ENCODE data around the gene DGKA. TPM values are rescaled to one million over a fixed set of nuclear protein-coding genes. Genes with fewer than 3 reads are reported as not detected.

The DGKA gene
- total and polyA plus RNA-seq, 8 donors = 15.5 to 53.9 (median 23.4) TPM

Other genes with a start within 250 kb of the DGKA start
- 10 to 100 TPM in 1 of 6 donors, 1 to 10 TPM in 5; 3.4 to 12.6 (median 7.3) TPM for gene ITGA7, start 223.3 kb upstream of the DGKA start, total RNA-seq
- gene ITGA7, start 223.3 kb upstream of the DGKA start, polyA plus RNA-seq = 10 to 100 TPM; 30.1 to 34.5 TPM
- gene BLOC1S1, start 215.1 kb upstream of the DGKA start, total RNA-seq = 10 to 100 TPM; 32.5 to 60.6 (median 44.4) TPM
- 100 to 1,000 TPM; 153 to 155 TPM for gene BLOC1S1, start 215.1 kb upstream of the DGKA start, polyA plus RNA-seq
- 1 to 10 TPM; 1.3 to 4.4 (median 2.5) TPM for gene RDH5, start 210.8 kb upstream of the DGKA start, total RNA-seq
- gene RDH5, start 210.8 kb upstream of the DGKA start, polyA plus RNA-seq = 10 to 100 TPM in 1 of 2 donors, 1 to 10 TPM in 1; 8.8 to 12.6 TPM
- 100 to 1,000 TPM; 433 to 636 (median 525) TPM for gene CD63, start 202.2 kb upstream of the DGKA start, total RNA-seq
- 100 to 1,000 TPM; 625 to 717 TPM for gene CD63, start 202.2 kb upstream of the DGKA start, polyA plus RNA-seq
- 1 to 10 TPM in 5 of 6 donors, under 1 TPM in 1; 0.91 to 3.5 (median 1.3) TPM for gene GDF11, start 188.0 kb upstream of the DGKA start, total RNA-seq
- 1 to 10 TPM in 1 of 2 donors, under 1 TPM in 1; 0.99 to 1.7 TPM for gene GDF11, start 188.0 kb upstream of the DGKA start, polyA plus RNA-seq
- gene SARNP, start 113.4 kb upstream of the DGKA start, total RNA-seq = 10 to 100 TPM; 12.3 to 22.6 (median 16.0) TPM
- gene SARNP, start 113.4 kb upstream of the DGKA start, polyA plus RNA-seq = 10 to 100 TPM; 34.1 to 47.9 TPM
- 10 to 100 TPM in 5 of 6 donors, 1 to 10 TPM in 1; 8.6 to 28.8 (median 16.8) TPM for gene ORMDL2, start 113.1 kb upstream of the DGKA start, total RNA-seq
- 10 to 100 TPM; 21.2 to 33.3 TPM for gene ORMDL2, start 113.1 kb upstream of the DGKA start, polyA plus RNA-seq
- 10 to 100 TPM in 5 of 6 donors, 1 to 10 TPM in 1; 8.7 to 20.2 (median 12.5) TPM for gene DNAJC14, start 101.6 kb upstream of the DGKA start, total RNA-seq
- 10 to 100 TPM in 1 of 2 donors, 1 to 10 TPM in 1; 7.8 to 13.8 TPM for gene DNAJC14, start 101.6 kb upstream of the DGKA start, polyA plus RNA-seq
- 1 to 10 TPM in 4 of 6 donors, under 1 TPM in 2; 0.63 to 6.8 (median 1.8) TPM for gene MMP19, start 88.2 kb upstream of the DGKA start, total RNA-seq
- 1 to 10 TPM; 4.3 to 7.5 TPM for gene MMP19, start 88.2 kb upstream of the DGKA start, polyA plus RNA-seq
- 10 to 100 TPM; 10.8 to 14.9 (median 13.0) TPM for gene PYM1, start 3.3 kb upstream of the DGKA start, total RNA-seq
- 10 to 100 TPM; 24.4 to 32.9 TPM for gene PYM1, start 3.3 kb upstream of the DGKA start, polyA plus RNA-seq
- 1 to 10 TPM; 1.2 to 2.4 (median 2.1) TPM for gene PMEL, start 34.9 kb downstream of the DGKA start, total RNA-seq
- 1 to 10 TPM; 2.6 to 3.5 TPM for gene PMEL, start 34.9 kb downstream of the DGKA start, polyA plus RNA-seq
- gene CDK2, start 35.7 kb downstream of the DGKA start, total RNA-seq = 10 to 100 TPM in 2 of 6 donors, 1 to 10 TPM in 4; 6.6 to 13.3 (median 9.7) TPM
- 10 to 100 TPM in 1 of 2 donors, 1 to 10 TPM in 1; 5.7 to 19.8 TPM for gene CDK2, start 35.7 kb downstream of the DGKA start, polyA plus RNA-seq
- 10 to 100 TPM; 25.8 to 76.8 (median 37.6) TPM for gene RAB5B, start 42.9 kb downstream of the DGKA start, total RNA-seq
- 10 to 100 TPM; 19.8 to 37.1 TPM for gene RAB5B, start 42.9 kb downstream of the DGKA start, polyA plus RNA-seq
- gene SUOX, start 66.1 kb downstream of the DGKA start, total RNA-seq = 10 to 100 TPM in 3 of 6 donors, 1 to 10 TPM in 3; 6.0 to 17.4 (median 9.2) TPM
- gene SUOX, start 66.1 kb downstream of the DGKA start, polyA plus RNA-seq = 10 to 100 TPM; 15.4 to 20.4 TPM
- gene IKZF4, start 89.9 kb downstream of the DGKA start, total RNA-seq = 1 to 10 TPM; 2.4 to 5.0 (median 3.1) TPM
- gene IKZF4, start 89.9 kb downstream of the DGKA start, polyA plus RNA-seq = 1 to 10 TPM; 1.8 to 3.7 TPM
- gene RPS26, start 110.8 kb downstream of the DGKA start, total RNA-seq = 10 to 100 TPM; 13.8 to 37.2 (median 27.5) TPM
- gene RPS26, start 110.8 kb downstream of the DGKA start, polyA plus RNA-seq = 100 to 1,000 TPM; 438 to 593 TPM
- 100 to 1,000 TPM in 1 of 6 donors, 10 to 100 TPM in 5; 29.5 to 106 (median 50.7) TPM for gene ERBB3, start 149.0 kb downstream of the DGKA start, total RNA-seq
- 10 to 100 TPM; 35.1 to 50.1 TPM for gene ERBB3, start 149.0 kb downstream of the DGKA start, polyA plus RNA-seq
- 10 to 100 TPM; 30.1 to 59.8 (median 42.7) TPM for gene PA2G4, start 173.4 kb downstream of the DGKA start, total RNA-seq
- 10 to 100 TPM; 38.2 to 43.5 TPM for gene PA2G4, start 173.4 kb downstream of the DGKA start, polyA plus RNA-seq
- gene RPL41, start 185.5 kb downstream of the DGKA start, total RNA-seq = 1,000 to 10,000 TPM; 2,275 to 3,960 (median 2,741) TPM
- gene RPL41, start 185.5 kb downstream of the DGKA start, polyA plus RNA-seq = 1,000 to 10,000 TPM; 1,821 to 3,381 TPM
- 1 to 10 TPM; 2.6 to 4.1 (median 3.2) TPM for gene ZC3H10, start 187.1 kb downstream of the DGKA start, total RNA-seq
- gene ZC3H10, start 187.1 kb downstream of the DGKA start, polyA plus RNA-seq = 1 to 10 TPM; 1.9 to 3.0 TPM
- 10 to 100 TPM; 42.8 to 55.1 (median 46.5) TPM for gene ESYT1, start 197.1 kb downstream of the DGKA start, total RNA-seq
- 10 to 100 TPM; 22.5 to 40.2 TPM for gene ESYT1, start 197.1 kb downstream of the DGKA start, polyA plus RNA-seq
- 10 to 100 TPM in 5 of 6 donors, 1 to 10 TPM in 1; 6.7 to 18.2 (median 14.7) TPM for gene MYL6B, start 221.4 kb downstream of the DGKA start, total RNA-seq
- gene MYL6B, start 221.4 kb downstream of the DGKA start, polyA plus RNA-seq = 10 to 100 TPM; 39.3 to 65.9 TPM
- 100 to 1,000 TPM; 270 to 669 (median 431) TPM for gene MYL6, start 227.2 kb downstream of the DGKA start, total RNA-seq
- gene MYL6, start 227.2 kb downstream of the DGKA start, polyA plus RNA-seq = 1,000 to 10,000 TPM in 1 of 2 donors, 100 to 1,000 TPM in 1; 887 to 1,217 TPM

All from pancreas (tissue), 8 donors.